ENCODE results near the gene KDM4D. TPM values are rescaled to one million over a fixed set of nuclear protein-coding genes. Genes with fewer than 3 reads are reported as not detected.

The KDM4D gene
- total RNA-seq, 4 donors from 2014 or later: 0.16 to 0.88 (median 0.46) TPM

DNA sequence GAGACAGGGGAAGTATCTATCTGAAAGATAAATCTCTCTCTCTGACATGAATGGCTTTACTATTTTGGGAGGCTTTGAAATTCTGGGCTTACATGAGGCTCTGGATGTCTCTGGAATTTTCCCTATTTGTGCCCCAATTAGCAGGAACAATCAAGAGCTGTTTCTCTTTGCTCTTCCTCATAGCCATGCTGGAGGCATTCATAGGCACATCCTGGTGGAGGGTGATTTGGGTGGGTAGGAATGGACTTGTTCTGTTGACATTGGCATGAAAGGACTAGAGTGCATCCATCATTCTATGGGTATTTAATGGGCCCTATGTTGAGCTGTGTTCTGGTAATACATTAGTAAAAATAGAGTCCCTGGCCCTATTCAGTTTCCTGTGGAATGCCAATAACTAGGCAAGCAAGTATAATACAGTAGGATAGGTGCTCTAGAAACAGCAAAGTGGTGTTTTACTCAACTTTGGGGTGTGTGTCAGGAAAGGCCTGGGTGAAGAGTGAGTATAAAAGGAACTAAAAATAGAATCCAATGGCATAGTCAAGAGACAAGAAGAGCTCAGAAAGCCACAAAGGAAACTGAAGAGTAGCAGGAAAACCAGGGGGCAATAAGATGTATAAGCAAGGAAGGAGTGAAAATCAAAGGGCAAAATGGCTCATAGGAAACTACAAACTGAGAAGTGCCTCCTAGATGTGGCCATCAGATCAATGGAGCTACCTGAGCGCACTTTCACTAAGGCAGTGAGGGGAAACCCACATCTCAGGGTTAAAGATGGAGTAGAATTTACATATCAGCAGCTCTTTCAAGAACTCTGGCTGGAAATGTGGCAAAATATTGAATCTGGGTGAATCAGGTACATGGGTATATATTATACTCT, 45.2 kb upstream of the KDM4D start:
- TF ChIP-seq, protein P1, sequence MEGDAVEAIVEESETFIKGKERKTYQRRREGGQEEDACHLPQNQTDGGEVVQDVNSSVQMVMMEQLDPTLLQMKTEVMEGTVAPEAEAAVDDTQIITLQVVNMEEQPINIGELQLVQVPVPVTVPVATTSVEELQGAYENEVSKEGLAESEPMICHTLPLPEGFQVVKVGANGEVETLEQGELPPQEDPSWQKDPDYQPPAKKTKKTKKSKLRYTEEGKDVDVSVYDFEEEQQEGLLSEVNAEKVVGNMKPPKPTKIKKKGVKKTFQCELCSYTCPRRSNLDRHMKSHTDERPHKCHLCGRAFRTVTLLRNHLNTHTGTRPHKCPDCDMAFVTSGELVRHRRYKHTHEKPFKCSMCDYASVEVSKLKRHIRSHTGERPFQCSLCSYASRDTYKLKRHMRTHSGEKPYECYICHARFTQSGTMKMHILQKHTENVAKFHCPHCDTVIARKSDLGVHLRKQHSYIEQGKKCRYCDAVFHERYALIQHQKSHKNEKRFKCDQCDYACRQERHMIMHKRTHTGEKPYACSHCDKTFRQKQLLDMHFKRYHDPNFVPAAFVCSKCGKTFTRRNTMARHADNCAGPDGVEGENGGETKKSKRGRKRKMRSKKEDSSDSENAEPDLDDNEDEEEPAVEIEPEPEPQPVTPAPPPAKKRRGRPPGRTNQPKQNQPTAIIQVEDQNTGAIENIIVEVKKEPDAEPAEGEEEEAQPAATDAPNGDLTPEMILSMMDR (IDR thresholded peaks at IDR 0.05; ENCODE audit: low read depth): no peak

DNA sequence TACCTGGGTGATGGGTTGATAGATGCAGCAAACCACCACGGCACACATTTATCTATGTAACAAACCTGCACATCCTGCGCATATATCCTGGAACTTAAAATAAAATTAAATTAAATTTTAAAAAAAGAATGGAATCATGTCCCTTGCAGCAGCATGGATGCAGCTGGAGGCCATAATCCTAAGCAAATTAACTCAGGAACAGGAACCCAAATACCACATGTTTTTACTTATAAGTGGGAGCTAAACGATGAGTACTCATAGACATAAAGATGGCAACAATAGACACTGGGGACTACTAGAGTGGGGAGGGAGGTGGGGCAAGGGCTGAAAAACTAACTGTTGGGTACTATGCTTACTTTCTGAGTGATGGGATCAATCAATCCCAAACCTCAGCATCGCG, 41.0 kb upstream of the KDM4D start:
- TF ChIP-seq, protein P1 (IDR thresholded peaks at IDR 0.05; ENCODE audit: low read depth): no peak

DNA sequence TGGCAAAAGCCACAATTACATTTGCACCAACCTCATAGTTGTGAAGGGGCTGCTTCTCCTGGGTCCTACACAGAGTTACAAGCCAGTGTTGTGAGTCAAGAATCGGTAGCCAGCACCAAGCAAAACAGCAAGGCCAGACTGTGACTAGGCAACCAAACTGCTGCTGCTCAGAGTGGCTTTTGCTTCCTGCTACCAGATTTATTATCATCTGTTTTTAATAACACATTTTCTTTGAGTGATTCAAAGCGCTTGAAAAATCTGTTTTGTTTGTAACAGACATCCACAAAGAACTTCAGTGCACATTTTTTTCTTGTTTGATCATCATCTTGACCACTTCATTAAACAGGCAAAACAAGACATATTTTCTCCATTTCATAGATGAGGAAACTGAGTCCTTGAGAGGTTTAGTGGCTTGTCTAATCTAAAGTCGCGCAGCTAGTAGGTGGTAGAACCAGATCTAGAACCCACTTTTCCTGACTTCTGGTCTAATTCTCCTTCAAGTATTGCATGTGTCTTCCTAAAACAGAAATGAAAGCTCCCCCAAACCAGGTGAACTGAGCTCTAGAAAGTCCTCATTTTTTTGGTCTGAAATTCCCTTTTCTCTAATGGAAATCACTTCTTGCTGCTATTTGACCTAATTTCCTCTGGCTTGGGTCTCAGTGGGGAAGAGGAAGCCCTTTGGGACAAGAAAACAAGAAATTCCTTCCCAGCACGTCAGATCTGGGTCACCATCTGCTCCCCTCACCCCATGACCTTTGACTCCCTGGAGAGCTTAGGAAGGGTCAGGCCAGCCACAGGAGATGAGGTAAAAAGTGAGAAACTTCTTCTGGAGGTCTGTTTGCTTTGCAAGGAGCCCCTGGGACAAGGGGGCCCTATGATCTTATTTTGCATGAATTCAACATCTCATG, 40.0 kb upstream of the KDM4D start:
- TF ChIP-seq, protein P1 (IDR thresholded peaks at IDR 0.05; ENCODE audit: low read depth): no peak

DNA sequence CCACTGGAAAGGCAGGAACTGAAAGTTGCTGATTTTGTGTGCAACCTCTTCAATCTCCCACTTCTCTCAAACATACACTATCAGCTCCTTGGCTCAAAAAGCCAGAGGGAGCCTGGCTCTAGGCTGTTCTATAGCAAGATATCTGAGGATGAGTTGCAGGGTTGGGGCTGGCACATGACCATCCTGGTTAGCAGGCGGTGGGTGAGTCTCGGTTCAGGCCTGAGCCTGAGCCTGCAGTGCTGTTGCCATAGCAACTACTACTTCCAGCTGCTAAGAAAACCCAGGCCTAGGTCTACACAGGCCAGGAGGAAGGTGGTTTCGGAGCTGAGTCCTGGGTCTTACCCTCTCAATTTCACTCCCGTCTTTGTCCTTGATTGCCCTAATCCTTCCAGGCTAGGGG, 39.1 kb upstream of the KDM4D start:
- TF ChIP-seq, protein P1 (IDR thresholded peaks at IDR 0.05; ENCODE audit: low read depth): no peak

DNA sequence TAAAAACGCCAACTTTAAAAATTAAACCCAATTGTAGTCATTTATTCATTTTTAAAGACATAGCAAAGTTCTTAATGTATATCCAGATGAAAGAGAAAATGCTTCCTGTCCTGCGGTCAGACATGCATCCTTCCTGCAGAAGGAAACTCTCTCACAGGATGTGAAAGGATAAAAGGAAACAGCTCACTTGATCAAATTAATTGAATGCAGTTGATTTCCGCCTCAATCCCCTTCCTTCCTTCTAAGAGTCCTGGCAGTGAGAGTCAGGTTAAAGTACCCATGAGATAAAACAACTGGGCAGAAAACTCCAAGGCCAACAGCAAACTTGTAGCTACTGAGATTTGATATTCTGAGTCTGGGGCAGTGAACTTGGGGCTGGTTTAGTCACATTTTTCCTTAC, 38.7 kb upstream of the KDM4D start:
- TF ChIP-seq, protein P1 (IDR thresholded peaks at IDR 0.05; ENCODE audit: low read depth): no peak

DNA sequence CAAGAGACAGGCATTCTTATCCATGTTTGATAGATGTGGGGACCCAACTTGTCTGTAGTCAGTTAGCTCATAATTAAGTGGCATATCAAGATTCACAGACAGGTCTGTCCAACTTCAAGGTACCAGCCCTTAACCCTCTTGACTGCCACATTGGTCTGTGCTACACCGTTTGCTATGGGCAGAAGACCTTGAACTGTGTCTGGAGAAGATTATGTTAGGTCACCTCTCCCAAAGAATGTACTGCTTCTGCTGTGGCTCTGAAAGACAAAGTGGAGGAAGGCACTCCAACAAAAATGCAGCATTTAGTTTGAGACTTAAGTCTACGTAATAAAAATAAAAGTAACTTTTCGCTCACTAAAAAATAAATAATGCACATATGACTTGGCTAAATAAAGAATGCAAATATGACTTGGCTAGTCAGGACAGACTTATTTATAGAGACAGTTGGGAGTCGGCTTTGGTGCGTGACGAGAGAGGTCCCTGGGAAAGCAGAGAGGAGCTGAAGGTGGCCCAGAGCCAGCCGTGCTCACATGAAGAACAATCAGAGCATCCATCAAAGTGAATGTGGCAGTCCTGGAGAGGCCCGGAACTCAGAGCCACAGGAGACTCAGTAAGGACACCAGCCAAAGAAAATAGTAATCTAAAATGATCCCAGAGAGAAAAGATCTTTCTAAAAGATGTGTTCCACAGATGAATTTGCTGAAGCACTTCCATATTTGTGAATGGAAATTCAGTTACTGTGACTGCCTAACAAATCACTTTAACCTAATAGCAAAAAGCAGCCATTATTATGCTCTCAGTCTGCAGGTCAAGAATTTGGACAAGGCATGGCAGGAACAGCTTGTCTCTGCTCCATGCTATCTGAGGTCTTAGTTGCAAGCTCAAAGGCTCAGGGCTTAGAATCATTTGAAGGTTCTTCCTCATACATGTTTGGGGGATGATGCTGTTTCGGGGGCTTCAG, 35.1 kb upstream of the KDM4D start:
- TF ChIP-seq, protein P1 (IDR thresholded peaks at IDR 0.05; ENCODE audit: low read depth): no peak

Measured in subcutaneous adipose tissue (tissue), 4 donors.